ENCODE measurements around the gene GRM5.

DNA sequence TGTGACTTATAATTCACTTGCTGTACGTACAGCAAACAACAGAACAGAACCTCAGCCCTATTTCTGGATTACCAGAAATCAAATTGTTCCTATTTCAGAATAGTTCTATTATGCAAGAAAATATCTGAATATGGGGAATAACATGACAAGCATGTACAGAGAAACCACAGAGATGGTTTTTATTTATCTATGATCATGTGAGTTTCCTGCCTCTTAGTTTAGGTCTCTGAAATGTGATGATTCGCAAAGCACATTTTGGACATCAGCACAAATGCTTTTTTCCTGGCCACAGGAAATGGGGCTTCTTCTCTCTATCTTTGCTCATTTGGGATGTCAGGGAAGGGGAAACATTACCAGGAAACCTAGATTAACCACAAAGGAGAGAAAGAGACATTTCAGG lies 461.5 kb downstream of the GRM5 start:
- TF ChIP-seq CTCF (IDR thresholded peaks at IDR 0.05) (no peak), POLR2A (IDR thresholded peaks at IDR 0.05) (no peak), POLR2AphosphoS5 (IDR thresholded peaks at IDR 0.05) (no peak)

All from transverse colon (tissue), 4 donors.